Measurements from ENCODE around the gene ANKRD6.

ANKRD6 gene

DNA sequence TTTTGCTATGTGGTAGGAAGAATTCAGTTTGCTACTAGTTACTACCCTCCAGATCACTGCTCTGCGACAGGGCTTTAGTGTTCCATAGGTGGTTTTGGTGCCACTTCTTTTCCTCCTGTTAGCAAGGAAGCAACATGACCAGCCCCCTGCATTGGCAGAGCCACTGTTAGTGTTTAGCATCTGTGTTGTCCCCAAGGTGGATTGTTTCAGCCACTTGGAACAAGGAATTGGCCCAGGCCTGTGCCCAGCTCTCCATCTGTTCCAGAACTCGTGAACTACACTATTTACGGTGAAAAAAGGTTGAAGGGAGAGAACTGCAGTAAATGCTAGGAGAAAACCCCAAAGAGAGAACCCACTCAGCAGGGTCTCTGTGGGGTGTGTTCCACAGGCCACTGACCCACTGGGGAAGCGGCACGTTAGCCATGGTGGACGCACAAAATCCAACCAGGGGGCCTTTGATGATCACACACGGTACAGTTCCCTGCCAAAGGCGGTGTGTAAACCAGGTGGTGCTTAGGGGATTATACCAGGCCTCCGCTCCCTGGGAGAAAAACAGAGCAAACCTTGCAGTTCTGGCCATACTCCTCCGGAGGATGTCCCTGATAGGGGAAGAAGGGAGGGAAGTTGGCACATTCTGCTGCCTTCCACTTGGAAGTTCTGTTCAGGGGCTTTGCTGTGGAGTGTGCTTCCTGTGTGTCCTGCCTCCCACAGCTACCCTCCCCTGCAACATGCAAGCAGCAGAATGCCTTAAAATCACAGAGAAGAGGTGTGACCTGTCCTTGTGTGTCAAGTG is 133.3 kb downstream of the ANKRD6 start:
- no peak for DNase-seq

DNA sequence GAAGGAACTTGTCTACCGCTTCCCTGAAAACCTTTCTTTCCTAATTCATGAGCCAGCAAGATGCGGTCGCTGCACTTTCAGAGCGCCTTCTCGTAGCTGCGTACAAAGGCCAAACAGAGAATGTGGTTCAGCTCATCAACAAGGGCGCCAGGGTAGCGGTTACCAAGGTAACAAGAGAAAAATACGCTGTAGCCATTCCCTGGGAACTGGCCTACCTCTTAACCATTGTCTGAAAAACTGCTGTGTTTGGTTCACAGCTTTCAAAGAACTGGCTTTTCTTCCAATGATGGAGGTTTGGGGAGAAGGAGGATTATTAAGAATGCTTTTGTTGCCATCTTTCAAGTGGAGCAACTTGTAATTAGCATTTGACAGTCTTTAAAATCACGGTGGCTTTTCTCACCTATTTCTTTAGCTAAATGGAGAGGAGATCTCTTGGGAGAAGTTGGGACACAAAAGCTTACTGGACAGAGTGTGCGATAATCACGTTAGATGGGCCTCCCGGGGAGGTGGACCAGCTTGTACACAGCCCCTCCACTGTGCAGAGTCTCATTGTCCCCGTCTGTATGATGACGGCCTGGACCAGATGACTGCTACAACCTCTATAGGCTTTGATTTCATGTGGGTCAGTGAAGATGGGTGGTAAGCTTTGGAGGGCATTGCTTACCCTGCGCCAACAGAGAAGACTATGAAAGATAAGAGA is 134.1 kb downstream of the ANKRD6 start:
- DNase-seq: no peak

DNA sequence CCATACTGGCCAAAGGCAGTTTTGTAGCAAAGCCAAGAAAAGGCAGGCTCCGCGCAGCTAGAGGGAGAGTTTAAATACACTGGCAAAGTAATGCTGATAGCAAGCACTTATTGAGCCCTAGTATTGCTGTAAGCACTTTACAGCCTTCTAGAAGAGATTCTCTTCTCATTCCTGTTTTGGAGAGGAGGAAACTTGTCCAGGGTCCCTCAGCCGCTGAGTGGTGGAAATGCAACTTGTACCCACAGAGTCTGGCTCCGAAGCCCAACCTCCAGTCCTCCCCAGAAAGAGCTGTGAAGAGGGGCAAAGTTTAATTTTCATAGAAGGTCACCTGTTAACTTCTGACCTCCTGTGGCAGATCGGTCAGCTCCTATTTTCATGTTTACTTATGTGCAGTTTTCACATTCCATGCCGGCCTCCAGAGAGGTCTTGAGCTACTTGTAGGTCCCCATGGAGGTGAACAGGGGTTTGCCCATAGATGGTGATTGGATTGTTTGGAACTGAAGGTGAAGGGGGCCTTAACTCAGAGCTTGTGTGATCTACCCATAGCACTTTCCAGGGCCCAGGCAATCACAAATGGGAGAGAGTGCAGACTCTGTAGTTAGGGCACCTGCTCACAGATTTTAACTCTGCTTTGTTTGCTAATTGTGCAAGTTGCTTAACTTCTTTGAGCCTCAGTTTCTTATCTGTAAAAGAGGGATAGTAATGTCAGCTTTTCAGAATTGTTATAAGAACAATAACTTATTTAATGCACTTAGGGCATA is 134.9 kb downstream of the ANKRD6 start:
- no peak for DNase-seq

GRCh38 chr6:89574910-89575561 is 142.1 kb downstream of the ANKRD6 start:
- DNase-seq: no peak

GRCh38 chr6:89575562-89575960 is 142.6 kb downstream of the ANKRD6 start:
- DNase-seq: no peak

GRCh38 chr6:89580997-89581666 is 148.2 kb downstream of the ANKRD6 start:
- DNase-seq: no peak

DNA sequence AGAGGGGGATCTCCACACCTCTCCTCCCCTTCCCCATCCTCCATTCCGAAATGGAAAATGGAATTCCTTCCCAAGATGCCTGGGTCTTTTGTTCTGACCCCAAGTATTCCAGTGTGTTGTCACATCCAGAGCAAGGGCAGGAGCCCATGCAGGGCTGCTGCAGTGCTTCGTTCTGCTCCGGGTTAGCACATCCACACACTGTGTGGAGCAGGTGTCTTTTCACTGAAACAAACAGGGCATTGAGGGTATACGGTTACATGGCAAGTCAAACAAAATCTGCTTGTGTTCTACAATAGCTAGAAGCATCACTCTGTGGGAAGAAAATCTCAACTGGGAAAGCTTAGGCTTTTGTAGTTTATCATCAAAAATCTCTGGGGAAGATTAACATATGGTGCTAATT is 148.7 kb downstream of the ANKRD6 start:
- DNase-seq: no peak

GRCh38 chr6:89582669-89583325 is 149.8 kb downstream of the ANKRD6 start:
- no peak for DNase-seq

DNA sequence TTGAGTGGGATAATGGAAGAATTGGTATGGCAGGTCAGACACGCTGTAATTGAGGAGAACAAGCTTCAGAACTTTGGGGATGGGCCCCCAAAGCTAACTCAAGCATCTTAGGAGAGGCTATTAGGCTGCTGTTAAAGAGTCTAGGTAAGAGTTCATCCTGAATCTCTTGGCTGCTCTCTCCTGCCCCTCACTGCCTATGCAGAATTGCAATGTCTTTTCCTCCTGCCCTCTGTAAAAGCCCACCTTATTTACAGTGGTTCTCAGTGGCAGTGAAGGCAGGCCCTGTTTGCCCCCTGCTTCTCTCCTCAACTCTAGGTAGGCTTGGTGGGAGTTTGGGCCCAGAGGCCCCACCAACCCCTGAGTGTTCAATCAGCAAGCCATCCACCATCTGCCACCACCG is 150.6 kb downstream of the ANKRD6 start:
- no peak for DNase-seq

- no peak for DNase-seq
These were observed 151.6 kb downstream of the ANKRD6 start for GRCh38 chr6:89584539-89584938.

- DNase-seq: no peak
These were observed 152.2 kb downstream of the ANKRD6 start for GRCh38 chr6:89585154-89585553.

- DNase-seq: no peak
These were observed 156.5 kb downstream of the ANKRD6 start for GRCh38 chr6:89589297-89590025.

DNA sequence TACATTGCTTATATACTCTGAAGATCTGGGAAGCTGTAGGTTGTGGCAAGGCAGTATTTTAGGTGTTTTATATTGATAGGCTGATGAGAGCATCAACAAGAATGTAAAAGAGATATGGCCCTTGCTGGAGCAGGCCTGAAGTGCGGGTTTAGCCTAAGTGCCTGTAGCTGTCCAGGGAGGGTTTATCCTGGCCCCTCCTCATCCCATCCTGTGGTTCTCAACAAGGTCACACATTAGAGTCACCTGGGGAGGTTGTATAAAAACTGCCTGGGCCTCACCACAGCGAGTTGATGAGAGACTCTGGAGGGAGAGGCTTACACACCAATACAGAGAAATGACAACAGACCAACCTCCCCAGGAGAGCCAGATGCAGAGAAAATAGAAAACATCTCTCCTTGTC is 157.2 kb downstream of the ANKRD6 start:
- DNase-seq: no peak

DNA sequence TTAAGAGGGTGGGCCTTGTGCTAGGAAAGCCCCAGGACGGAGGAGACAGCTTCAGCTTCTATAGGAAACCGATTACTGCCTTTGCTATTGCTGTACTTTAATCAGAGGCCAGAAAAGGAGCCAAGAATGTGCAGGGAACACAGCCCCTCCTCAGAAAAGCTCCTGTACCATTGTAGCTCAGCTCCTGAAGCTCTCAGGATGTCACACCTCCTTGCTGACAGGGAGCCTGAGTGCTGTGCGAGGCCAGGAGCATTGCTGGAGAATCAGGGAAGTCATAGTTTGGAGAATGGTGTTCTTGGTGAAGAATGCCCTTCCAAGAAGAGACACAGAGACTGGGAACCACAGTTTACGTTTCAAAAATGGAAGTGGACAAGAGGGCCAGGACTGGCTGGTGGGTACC is 158.8 kb downstream of the ANKRD6 start:
- no peak for DNase-seq

DNA sequence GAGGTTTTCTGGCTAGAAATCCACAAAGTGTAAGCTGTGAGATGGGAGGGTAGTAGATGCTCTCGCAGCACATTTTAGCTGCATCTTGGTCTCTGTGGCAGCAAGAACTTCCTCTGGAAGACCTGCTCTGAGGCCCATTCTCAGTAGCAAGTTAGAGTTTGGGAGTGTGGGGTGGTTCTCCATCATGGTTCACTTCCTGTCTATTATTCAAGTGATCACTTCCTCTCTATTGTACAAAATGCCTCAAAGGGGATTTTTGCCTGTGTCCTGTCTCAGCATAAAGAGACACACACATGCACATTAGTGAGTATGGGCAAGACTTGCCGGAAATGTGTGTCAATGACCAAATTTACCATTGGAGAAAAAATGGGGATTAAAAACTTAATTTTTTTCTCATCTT is 163.1 kb downstream of the ANKRD6 start:
- DNase-seq: no peak

GRCh38 chr6:89596484-89596883 is 163.5 kb downstream of the ANKRD6 start:
- no peak for DNase-seq

DNA sequence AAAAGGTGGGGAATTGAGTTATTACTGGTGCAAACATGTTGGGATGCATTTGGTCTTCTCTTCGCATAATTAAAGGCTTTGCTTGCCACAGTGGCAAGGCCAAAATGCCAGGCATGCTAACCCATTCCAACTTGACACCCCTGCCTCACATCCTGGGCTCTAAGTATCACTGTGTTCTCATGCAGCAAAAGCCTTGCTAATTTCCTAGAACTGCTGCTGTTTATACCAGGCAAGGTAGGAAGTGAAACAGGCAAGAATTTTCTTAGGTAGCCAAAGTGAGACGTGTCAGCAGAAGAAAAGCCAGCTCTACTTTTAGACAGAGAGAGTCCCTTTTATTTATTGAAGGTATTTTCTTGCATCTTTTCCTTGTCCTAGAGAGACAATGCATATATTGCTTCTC is 164.4 kb downstream of the ANKRD6 start:
- DNase-seq: no peak

GRCh38 chr6:89597988-89598387 is 165.0 kb downstream of the ANKRD6 start:
- no peak for DNase-seq

DNA sequence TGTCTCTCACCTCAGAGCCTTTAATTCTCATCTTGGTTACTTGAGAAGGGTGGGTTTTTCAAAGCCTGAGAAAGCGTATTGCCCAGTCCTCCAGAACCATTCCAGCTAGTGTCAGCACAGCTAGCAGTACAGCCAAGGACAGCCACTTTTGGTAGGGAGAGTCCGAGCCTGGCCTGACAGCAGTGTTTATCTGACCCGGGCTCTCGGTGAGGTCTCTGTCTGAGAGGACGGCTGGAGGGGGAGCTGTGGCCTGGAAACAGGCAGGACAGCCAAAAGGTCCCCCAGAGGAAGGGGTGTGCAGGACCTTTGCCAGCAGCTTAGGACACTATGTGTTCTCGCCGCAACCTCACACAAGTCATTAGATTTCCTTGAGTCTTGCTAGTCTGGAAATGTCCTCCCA is 166.8 kb downstream of the ANKRD6 start:
- DNase-seq: no peak

- no peak for DNase-seq
These were observed 169.2 kb downstream of the ANKRD6 start for GRCh38 chr6:89602166-89602565.

GRCh38 chr6:89604653-89605052 is 171.7 kb downstream of the ANKRD6 start:
- DNase-seq: no peak

Measured in activated naive CD4-positive, alpha-beta T cell treated with anti-CD3 and anti-CD28 coated beads, Interleukin-2, amount 50 U/mL, for 16 hours (primary cell).